ENCODE data around the gene VAV2. TPM values are rescaled to one million over a fixed set of nuclear protein-coding genes. Genes with fewer than 3 reads are reported as not detected.

The VAV2 gene
- total and polyA plus RNA-seq, 12 donors = 3.3 to 96.2 (median 31.2) TPM

- H3K27ac ChIP-seq = peak overlapping the region in 4 of 5 donors; percentile 32 to 86 (median 70)
- no peaks in the 10 kb centered on the region for H3K36me3 ChIP-seq (replicated peaks in 1 of 2)
- DNase-seq = no peak
- H3K9me3 ChIP-seq (replicated peaks in 1 of 3) = no peaks in the 10 kb centered on the region
- TF ChIP-seq POLR2A (IDR thresholded peaks at IDR 0.05) = no peak
- TF ChIP-seq CTCF (IDR thresholded peaks at IDR 0.05) = no peak
- no peaks in the 10 kb centered on the region for H3K27me3 ChIP-seq
- peaks cover 7 to 31% of the 10 kb centered on the region in 2 donors for H3K4me1 ChIP-seq (replicated peaks in 1 of 2)
- 61 to 77% (median 66%) methylated on average over 15 to 16 of the region's 16 CpGs for WGBS, 4 donors
- H3K4me3 ChIP-seq = no peak overlapping the region
- intact Hi-C loops (cut with DNase I) = no loop called here
These were observed 128.1 kb downstream of the VAV2 start for GRCh38 chr9:133864011-133864410.

- no peak for DNase-seq
- Histone ChIP-seq H3K9me3 (replicated peaks in 1 of 3) (no peaks in the 10 kb centered on the region), H3K36me3 (replicated peaks in 1 of 2) (no peaks in the 10 kb centered on the region), H3K4me3 (no peak overlapping the region), H3K4me1 (replicated peaks in 1 of 2) (peaks cover 7 to 31% of the 10 kb centered on the region in 2 donors), H3K27me3 (no peaks in the 10 kb centered on the region), H3K27ac (peak overlapping the region; percentile 32 to 86 (median 76))
- WGBS, 4 donors = 86 to 92% (median 88%) methylated on average over 8 to 19 of the region's 19 CpGs
- TF ChIP-seq CTCF (IDR thresholded peaks at IDR 0.05) (no peak), POLR2A (IDR thresholded peaks at IDR 0.05) (no peak)
- intact Hi-C loops (cut with DNase I) = no loop called here
These were observed 128.9 kb downstream of the VAV2 start for GRCh38 chr9:133863257-133863592.

GRCh38 chr9:133862585-133863256, 129.4 kb downstream of the VAV2 start:
- H3K4me1 ChIP-seq (replicated peaks in 1 of 2) = peaks cover 7 to 31% of the 10 kb centered on the region in 2 donors
- intact Hi-C loops (cut with DNase I) = no loop called here
- no peaks in the 10 kb centered on the region for H3K36me3 ChIP-seq (replicated peaks in 1 of 2)
- TF ChIP-seq POLR2A (IDR thresholded peaks at IDR 0.05) (no peak), CTCF (IDR thresholded peaks at IDR 0.05) (no peak)
- peak overlapping the region; percentile 32 to 86 (median 76) for H3K27ac ChIP-seq
- whole genome bisulfite sequencing, 4 donors = 67 to 80% (median 73%) methylated on average over 24 to 28 of the region's 28 CpGs
- no peak overlapping the region for H3K4me3 ChIP-seq
- DNase-seq = peak; percentile 53 to 75 (median 66)
- no peaks in the 10 kb centered on the region for H3K9me3 ChIP-seq (replicated peaks in 1 of 3)
- H3K27me3 ChIP-seq = no peaks in the 10 kb centered on the region

- H3K27me3 ChIP-seq = no peaks in the 10 kb centered on the region
- no peaks in the 10 kb centered on the region for H3K36me3 ChIP-seq (replicated peaks in 1 of 2)
- WGBS, 4 donors = 79 to 98% (median 81%) methylated on average over 4 to 5 of the region's 5 CpGs
- peaks cover 7 to 33% of the 10 kb centered on the region in 2 donors for H3K4me1 ChIP-seq (replicated peaks in 1 of 2)
- intact Hi-C loops (cut with DNase I) = no loop called here
- TF ChIP-seq CTCF (IDR thresholded peaks at IDR 0.05) = no peak
- no peak for TF ChIP-seq POLR2A (IDR thresholded peaks at IDR 0.05)
- H3K27ac ChIP-seq = peak overlapping the region in 2 of 5 donors; percentile 77 to 86
- no peak for DNase-seq
- H3K4me3 ChIP-seq = no peak overlapping the region
- H3K9me3 ChIP-seq (replicated peaks in 1 of 3) = no peaks in the 10 kb centered on the region
These were observed 130.4 kb downstream of the VAV2 start for GRCh38 chr9:133861692-133862091.

All from adrenal gland (tissue), 12 donors.